Body of pancreas (tissue), 4 donors: ENCODE measurements around the gene TPD52L2. TPM values are rescaled to one million over a fixed set of nuclear protein-coding genes. Genes with fewer than 3 reads are reported as not detected.
A peak's percentile ranks its signal among the peaks of the same experiment; 100 is the strongest.

ENCODE experiments used
- ATAC-seq: fragments of 150-250 bp; one replicate; pipeline ENCODE4 v1.9.1; 2016
- DNase-seq, 4 donors: peaks; one replicate each; pipeline ENCODE4 v3.0.0-alpha.2; 2019
- H3K27ac ChIP-seq, 4 donors: fragments of 200-600 bp; sonication (generic); 1 replicate in 3 of 4; 2 replicates in 1 of 4; pipeline versions ENCODE4 v1.5.1 to v1.6.1; 2016 to 2019; ENCODE audit warnings: mild to moderate bottlenecking in 1 of 4, mixed read lengths in 1 of 4, moderate library complexity in 1 of 4
- H3K27me3 ChIP-seq, 2 donors: fragments of 200-600 bp; sonication (generic); one replicate each; pipeline ENCODE4 v1.6.0; 2016; ENCODE audit warnings: mild to moderate bottlenecking in 1 of 2
- H3K36me3 ChIP-seq, 2 donors: fragments of 200-600 bp; sonication (generic); replicated peaks in 1 of 2; 2 replicates each; pipeline ENCODE4 v1.5.1; 2016; ENCODE audit warnings: low read depth in 2 of 2; ENCODE audit not compliant: insufficient read depth in 1 of 2
- H3K4me1 ChIP-seq: fragments of 200-600 bp; sonication (generic); one replicate; pipeline ENCODE4 v1.6.0; 2016
- H3K4me3 ChIP-seq, 2 donors: fragments of 200-600 bp; sonication (generic); 1 replicate in 1 of 2; 2 replicates in 1 of 2; pipeline ENCODE4 v1.5.1; 2016 to 2019
- H3K9me3 ChIP-seq, 3 donors: fragments of 200-600 bp; sonication (generic); 1 replicate in 2 of 3; 2 replicates in 1 of 3; pipeline ENCODE4 v1.5.1; 2016
- CTCF ChIP-seq, 7 experiments: fragments of 450-650 bp in 4 of 7; fragments of 200-600 bp in 3 of 7; sonication (generic) in 3 of 7; IDR thresholded peaks; one replicate each; pipeline ENCODE4 v1.5.1; 2016 to 2019; ENCODE audit warnings: antibody characterized with exemption in 7 of 7
- POLR2A ChIP-seq, 3 donors: fragments of 450-650 bp; IDR thresholded peaks; one replicate each; pipeline ENCODE4 v1.6.1; 2016; ENCODE audit warnings: antibody characterized with exemption in 3 of 3, mild to moderate bottlenecking in 2 of 3
- WGBS, 2 donors: methylation state at CpG; one replicate each; pipeline ENCODE4 v1.1.5; 2017; 5-methylcytosine and 5-hydroxymethylcytosine counted together
- intact Hi-C: fragments of 100-400 bp; cut with DNase I; formaldehyde crosslinking; loops from one replicate; pipeline ENCODE4 v1.15.1; 2023
- total RNA-seq, 2 donors: library from RNA; depleted of rRNA; stranded (reverse); fragments of >200 nt; gene quantifications; one replicate each; pipeline ENCODE4 v1.1.0, GENCODE V29; 2016

TPD52L2 gene
- total RNA-seq, 2 donors from 2014 or later = 31.4 to 47.1 TPM

GRCh38 chr20:63857764-63858392 is 7.2 kb upstream of the TPD52L2 start:
- 7 to 9% methylated on average over 9 to 13 of the region's 14 CpGs for WGBS, 2 donors
- Histone ChIP-seq H3K4me3 (no peak overlapping the region), H3K27ac (peak overlapping the region in 2 of 4 donors; percentile 23 to 36), H3K36me3 (peaks cover 0 to 2% of the 10 kb centered on the region in 2 donors), H3K4me1 (peaks cover 25% of the 10 kb centered on the region), H3K27me3 (peaks cover 0 to 27% of the 10 kb centered on the region in 2 donors), H3K9me3 (no peaks in the 10 kb centered on the region)
- ATAC-seq (no peak), DNase-seq (no peak)
- intact Hi-C loops = loop anchor here (10.0 kb wide), 1 partner anchor 323 kb away; the partner anchor contains the start of gene PTK6
- no peak for TF ChIP-seq CTCF (IDR thresholded peaks at IDR 0.05)
- no peak for TF ChIP-seq POLR2A (IDR thresholded peaks at IDR 0.05)

- Histone ChIP-seq H3K4me3 (no peak overlapping the region), H3K9me3 (no peaks in the 10 kb centered on the region), H3K27ac (peak overlapping the region in 2 of 4 donors; percentile 23 to 36), H3K4me1 (peaks cover 31% of the 10 kb centered on the region), H3K27me3 (peaks cover 0 to 27% of the 10 kb centered on the region in 2 donors), H3K36me3 (peaks cover 0 to 2% of the 10 kb centered on the region in 2 donors)
- TF ChIP-seq POLR2A (IDR thresholded peaks at IDR 0.05) = peak in 1 of 3 donors; percentile 9
- TF ChIP-seq CTCF (IDR thresholded peaks at IDR 0.05) = no peak
- peak; percentile 10 for ATAC-seq
- WGBS, 2 donors = 0 to 7% methylated on average over 1 to 11 of the region's 12 CpGs
- no peak for DNase-seq
- intact Hi-C loops = loop anchor here (10.0 kb wide), 1 partner anchor 324 kb away; the partner anchor contains the start of gene PTK6
These were observed 6.5 kb upstream of the TPD52L2 start for GRCh38 chr20:63858393-63859165.

GRCh38 chr20:63859166-63859699 is 5.8 kb upstream of the TPD52L2 start:
- intact Hi-C loops = loop anchor here (10.0 kb wide), 1 partner anchor 324 kb away; the partner anchor contains the start of gene PTK6
- peaks cover 34% of the 10 kb centered on the region for H3K4me1 ChIP-seq

More at GRCh38 chr20:63859166-63859699, 5.8 kb upstream of the TPD52L2 start:
- H3K9me3 ChIP-seq = no peaks in the 10 kb centered on the region
- no peak for TF ChIP-seq POLR2A (IDR thresholded peaks at IDR 0.05)
- TF ChIP-seq CTCF (IDR thresholded peaks at IDR 0.05) = no peak
- peaks cover 0 to 27% of the 10 kb centered on the region in 2 donors for H3K27me3 ChIP-seq
- H3K36me3 ChIP-seq = peaks cover 0 to 2% of the 10 kb centered on the region in 2 donors
- no peak overlapping the region for H3K4me3 ChIP-seq
- H3K27ac ChIP-seq = peak overlapping the region in 2 of 4 donors; percentile 23 to 36
- no peak for DNase-seq
- no peak for ATAC-seq
- 36 to 78% methylated on average over 1 to 7 of the region's 7 CpGs for WGBS, 2 donors
